ENCODE results near the gene FOXP1.

GRCh38 chr3:71006810-71007785, 576.4 kb downstream of the FOXP1 start:
- TF ChIP-seq, protein P1, sequence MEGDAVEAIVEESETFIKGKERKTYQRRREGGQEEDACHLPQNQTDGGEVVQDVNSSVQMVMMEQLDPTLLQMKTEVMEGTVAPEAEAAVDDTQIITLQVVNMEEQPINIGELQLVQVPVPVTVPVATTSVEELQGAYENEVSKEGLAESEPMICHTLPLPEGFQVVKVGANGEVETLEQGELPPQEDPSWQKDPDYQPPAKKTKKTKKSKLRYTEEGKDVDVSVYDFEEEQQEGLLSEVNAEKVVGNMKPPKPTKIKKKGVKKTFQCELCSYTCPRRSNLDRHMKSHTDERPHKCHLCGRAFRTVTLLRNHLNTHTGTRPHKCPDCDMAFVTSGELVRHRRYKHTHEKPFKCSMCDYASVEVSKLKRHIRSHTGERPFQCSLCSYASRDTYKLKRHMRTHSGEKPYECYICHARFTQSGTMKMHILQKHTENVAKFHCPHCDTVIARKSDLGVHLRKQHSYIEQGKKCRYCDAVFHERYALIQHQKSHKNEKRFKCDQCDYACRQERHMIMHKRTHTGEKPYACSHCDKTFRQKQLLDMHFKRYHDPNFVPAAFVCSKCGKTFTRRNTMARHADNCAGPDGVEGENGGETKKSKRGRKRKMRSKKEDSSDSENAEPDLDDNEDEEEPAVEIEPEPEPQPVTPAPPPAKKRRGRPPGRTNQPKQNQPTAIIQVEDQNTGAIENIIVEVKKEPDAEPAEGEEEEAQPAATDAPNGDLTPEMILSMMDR (IDR thresholded peaks at IDR 0.05) = peak in 2 of 3 donors; percentile 23 to 37
- no peak for TF ChIP-seq POLR2A (IDR thresholded peaks at IDR 0.05)

Measured in breast epithelium (tissue), 3 donors.